Breast epithelium (tissue), 3 donors: ENCODE results near the gene BICD2.

Experiments used
- CTCF ChIP-seq, 3 donors: fragments of 450-650 bp; IDR thresholded peaks; one replicate each; pipeline ENCODE4 v1.5.1; 2016 to 2017; ENCODE audit warnings: antibody characterized with exemption in 3 of 3, mild to moderate bottlenecking in 3 of 3, moderate library complexity in 3 of 3
- POLR2A ChIP-seq: fragments of 450-650 bp; IDR thresholded peaks from one replicate; pipeline ENCODE4 v1.6.1; 2016; ENCODE audit warnings: antibody characterized with exemption, mild to moderate bottlenecking, moderate library complexity
- POLR2AphosphoS5 ChIP-seq, 3 donors: sonication (generic); formaldehyde crosslinking; IDR thresholded peaks; one replicate each; pipeline ENCODE4 v1.6.1; 2017; ENCODE audit warnings: antibody characterized with exemption in 3 of 3

- TF ChIP-seq CTCF (IDR thresholded peaks at IDR 0.05) (no peak), POLR2A (no peak), POLR2AphosphoS5 (IDR thresholded peaks at IDR 0.05) (no peak)
Measured at GRCh38 chr9:92668746-92669526, 95.7 kb downstream of the BICD2 start.
